HG03439 (cell line): ENCODE data around the gene KRTAP10-10.
"Not testable (repeated sequence)": the region's sequence is repeated elsewhere in the genome, so short reads cannot be mapped to it uniquely, and the experiment has no call there.

Source experiments
- ATAC-seq: cut with Tn5 transposase; IDR thresholded peaks from one replicate; pipeline ENCODE4 v1.9.1; 2021; ENCODE audit warnings: mild to moderate bottlenecking, moderate library complexity; ENCODE audit not compliant: unreplicated experiment

KRTAP10-10 gene

DNA sequence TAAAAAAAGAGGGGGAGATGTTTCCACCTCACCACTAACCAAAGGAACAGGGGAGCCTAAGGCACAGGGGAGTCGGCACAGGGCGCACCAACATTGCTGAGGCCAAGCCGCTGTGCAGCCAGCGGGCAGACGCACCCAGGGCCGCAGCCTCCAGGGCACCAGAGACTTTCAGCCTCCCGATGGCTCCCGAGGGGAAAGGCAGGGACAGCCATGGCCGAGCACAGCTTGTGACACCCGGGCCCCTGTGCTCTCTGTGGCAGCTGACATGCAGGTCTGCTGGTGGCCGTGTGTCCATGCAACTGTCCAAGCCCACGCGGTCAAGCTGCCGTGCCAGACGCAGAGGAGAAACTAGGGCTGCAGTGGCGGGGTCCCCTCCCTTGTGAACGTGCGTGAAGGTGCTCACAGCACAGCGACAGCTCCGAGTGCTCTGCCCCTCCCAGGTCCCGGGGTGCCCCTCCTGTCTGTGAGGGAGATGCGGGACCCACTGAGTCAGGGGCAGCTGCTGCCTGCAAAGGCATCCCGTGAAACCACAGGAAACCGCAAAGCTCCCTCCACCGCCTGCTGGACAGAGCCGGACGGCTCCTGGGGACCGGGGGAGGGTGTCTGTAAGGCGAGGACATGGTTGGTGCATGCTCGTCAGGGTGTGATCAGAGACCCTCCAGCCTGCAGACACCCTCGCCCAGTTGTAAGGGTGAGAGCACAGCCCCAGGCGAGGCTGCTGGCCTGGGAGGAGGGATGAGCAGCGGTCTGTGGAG is 11.6 kb downstream of the KRTAP10-10 start:
- ATAC-seq = no peak

- no peak for ATAC-seq
Measured at GRCh38 chr21:44649521-44650100, 12.5 kb downstream of the KRTAP10-10 start.

DNA sequence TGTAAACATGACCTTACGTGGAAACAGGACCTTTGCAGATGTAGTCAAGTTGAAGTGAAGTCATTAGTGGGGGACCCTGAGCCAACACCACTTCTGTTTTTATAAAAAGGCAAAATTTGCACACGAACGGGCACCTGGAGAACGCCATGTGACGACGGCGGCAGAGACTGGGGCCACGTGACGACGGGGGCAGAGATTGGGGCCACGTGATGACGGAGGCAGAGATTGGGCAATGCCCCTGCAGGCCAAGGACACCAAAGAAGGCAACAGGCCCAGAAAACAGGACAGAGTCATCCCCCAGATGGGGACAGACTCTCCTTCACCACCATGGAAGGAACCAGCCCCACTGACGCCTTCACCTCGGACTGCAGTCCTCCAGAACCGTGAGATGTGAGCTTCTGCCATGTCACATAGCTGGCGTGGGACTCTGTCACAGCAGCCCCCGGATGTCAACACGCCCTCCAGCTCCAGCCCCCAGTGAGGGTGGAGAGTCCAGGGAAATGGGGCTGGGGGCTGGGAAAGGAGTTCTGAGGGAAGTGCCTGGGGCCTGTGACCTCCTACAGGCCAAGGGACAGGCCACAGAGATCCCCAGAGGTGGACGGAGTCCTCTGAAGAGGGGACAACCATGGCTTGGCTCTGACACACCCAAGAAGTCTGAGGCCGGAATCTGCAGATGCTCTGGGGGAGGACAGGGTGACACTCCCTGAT is 13.3 kb downstream of the KRTAP10-10 start:
- no peak for ATAC-seq

GRCh38 chr21:44650973-44651675 is 14.0 kb downstream of the KRTAP10-10 start:
- ATAC-seq = no peak

DNA sequence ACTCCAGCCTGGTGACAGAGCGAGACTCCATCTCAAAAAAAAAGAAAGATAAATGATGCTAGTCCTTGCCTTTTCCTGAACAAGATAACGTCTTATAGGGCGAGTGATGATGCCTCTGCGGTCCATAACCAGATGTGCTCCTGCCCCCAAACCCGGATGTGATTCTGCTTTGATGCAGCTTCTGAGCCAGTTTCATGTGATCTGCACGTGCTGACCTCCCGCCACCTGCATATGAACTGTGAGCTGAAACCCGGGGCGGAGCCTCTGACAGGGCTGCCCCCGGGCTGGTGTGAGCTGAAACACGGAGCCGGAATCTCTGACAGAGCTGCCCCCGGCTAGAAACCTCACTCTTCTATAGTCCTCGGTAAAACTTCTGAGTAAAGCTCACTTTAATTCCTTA is 16.0 kb downstream of the KRTAP10-10 start:
- ATAC-seq = no peak

GRCh38 chr21:44653656-44654575 is 16.8 kb downstream of the KRTAP10-10 start:
- ATAC-seq = no peak

DNA sequence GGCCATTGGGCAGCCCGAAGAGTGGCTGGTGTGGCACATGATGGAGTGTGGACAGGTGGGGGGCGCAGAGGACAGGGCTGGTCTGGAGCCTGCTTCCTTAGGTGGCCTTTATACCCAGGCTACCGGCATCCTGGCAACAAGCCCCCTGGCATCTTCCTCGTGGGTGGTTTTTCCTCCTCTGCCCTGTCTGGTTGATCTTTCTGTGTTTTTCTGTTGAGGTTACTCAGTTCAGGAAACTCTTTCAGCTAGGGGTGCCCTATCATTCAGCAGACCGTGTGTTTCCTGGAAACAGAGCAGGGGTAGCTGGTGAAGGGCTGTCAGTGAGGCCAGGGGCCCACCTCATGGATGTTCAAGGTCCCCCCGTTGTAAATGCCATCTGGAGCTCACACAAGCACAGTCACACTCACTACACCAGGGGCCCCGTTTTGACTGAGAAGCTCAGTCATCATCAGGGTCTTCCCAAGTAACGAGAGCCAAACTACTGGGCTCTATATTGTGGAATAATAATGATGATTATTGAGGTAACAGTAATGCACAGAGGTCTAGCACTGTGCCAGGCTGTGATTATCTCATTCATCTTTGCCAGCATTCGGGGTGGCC is 17.5 kb downstream of the KRTAP10-10 start, which contains the start of gene KRTAP12-4:
KRTAP12-4 (minus strand) TSS at position 84 of the 600 bp plus-strand sequence; CDS start at position 39, 45 bp downstream.
- ATAC-seq = no peak

DNA sequence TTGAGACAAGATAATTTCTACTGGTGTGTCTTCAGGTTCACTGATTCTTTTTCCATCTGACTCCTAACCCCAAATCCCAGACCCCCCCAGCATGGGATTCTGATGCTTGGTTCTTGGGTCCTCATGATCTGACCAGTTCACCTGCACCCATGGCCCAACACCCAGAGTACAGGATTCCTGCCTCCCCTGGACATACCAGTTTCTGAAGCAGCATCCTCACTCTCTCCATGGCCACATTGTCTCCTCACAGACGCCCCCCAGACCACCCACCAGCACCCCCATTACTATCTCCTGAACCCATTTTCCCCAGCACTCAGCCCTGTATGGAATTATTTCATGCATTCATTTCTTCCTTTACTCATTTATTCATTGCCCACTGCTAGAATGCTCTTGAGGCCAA is 19.7 kb downstream of the KRTAP10-10 start:
- no peak for ATAC-seq

GRCh38 chr21:44657635-44658540 is 20.7 kb downstream of the KRTAP10-10 start, which contains the start of gene KRTAP12-3:
Gene KRTAP12-3, plus strand, starts transcription at chr21:44657932. Its CDS starts 48 bp downstream, at chr21:44657980.
- no peak for ATAC-seq

DNA sequence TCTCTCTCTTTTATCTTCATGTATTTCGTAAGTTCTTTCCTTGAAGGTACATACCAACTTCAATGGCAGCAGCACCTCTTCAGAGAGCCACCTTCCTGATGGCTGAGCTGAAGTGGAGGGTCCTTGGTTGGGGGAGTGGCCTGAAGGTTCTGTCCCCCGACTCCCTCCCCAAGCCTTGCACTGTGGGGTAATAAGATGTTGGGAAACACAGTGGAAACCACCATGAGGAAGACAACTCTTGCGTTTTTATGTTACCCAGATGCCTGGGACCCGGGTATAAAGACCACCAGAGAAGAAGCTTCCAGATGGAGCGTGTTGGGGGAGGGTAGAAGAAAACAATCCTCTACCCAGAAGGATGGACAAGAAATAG is 21.4 kb downstream of the KRTAP10-10 start:
- no peak for ATAC-seq

DNA sequence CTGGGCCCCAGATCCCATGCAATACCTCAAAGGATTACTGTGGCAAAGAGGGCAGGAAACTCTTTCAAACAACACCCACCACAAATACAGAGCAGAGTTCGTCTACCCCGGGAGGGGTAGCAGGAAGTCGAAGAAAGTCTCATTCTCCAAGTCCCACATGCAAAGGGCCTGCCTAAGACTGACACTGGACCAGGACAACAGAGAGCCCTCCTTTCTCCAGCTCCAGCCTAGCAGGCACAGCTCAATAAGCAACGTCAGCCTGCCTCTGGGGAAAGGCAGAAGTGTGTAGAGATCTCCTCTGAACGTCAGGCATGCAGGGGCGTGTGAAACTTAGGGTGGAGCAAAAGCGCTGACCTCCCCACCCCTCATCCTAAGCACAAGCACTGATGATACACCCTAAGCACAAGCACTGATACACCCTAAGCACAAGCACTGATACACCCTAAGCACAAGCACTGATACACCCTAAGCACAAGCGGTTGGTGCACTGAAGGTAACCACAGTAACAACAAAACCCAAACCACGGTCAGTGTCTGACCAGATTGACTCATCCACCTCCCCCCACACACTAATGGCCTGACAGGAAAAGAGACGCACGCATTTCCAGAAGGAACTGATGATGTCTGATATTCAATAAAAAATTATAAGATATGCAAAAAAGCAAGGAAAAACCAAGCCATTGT is 21.9 kb downstream of the KRTAP10-10 start:
- no peak for ATAC-seq

DNA sequence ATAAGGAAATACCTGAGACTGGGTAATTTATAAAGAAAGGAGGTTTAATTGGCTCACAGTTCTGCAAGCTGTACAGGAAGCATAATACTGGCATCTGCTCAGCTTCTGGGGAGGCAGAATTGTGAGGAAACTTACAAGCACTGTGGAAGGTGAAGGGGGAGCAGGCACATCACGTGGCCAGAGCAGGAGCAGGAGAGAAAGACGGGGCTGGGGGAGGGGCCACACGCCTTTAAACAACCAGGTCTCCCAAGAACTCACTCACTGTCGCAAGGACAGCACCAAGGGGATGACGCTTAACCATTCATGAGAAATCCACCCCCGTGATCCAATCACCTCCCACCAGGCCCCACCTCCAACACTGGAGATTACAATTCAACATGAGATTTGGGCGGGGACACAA is 24.4 kb downstream of the KRTAP10-10 start:
- not testable (repeated sequence) for ATAC-seq

- ATAC-seq = no peak
Measured at GRCh38 chr21:44664691-44665090, 27.5 kb downstream of the KRTAP10-10 start.

DNA sequence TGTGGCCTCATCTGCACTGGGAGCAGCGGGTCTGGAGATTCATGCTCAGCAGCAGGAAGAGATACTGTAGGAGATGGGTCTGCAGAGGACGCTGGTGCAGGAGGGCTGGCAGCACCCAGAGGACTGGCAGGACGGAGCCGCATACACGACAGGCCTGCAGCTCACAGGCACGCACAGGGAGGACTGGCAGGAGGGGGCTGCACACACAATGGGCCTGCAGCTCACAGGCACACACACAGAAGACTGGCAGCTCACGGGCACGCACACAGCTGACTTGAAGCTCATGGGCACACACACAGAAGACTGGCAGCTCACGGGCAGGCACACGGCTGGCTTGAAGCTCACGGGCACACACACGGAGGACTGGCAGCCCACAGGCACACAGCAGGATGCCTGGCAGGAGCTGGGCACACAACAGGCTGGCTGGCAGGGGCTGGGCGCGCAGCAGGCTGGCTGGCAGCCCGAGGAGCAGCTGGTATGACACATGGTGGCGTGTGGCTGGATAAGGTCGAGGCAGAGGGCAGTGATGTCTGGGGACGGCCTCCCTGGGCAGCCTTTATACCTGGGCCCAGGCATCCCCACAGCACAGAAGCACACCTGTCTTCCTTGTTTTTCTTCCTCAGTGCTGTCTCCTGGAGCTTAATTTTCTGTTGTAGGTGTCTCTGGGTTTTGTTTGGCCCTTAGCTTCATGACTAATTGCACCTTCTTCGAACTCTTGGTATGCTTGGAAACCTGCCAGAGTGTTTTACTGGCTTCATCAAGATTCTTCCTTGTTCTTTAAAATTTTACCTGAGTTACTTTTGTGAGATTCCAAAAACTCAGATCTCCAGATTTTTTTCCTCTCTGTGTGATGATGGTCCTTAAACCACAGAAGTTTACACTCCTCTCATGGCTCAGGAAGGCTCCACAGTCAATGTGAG is 29.5 kb downstream of the KRTAP10-10 start, which contains the start of gene KRTAP12-2:
KRTAP12-2 (minus strand) TSS at position 527 of the 920 bp plus-strand sequence; CDS start at position 486, 41 bp downstream.
- ATAC-seq = no peak

DNA sequence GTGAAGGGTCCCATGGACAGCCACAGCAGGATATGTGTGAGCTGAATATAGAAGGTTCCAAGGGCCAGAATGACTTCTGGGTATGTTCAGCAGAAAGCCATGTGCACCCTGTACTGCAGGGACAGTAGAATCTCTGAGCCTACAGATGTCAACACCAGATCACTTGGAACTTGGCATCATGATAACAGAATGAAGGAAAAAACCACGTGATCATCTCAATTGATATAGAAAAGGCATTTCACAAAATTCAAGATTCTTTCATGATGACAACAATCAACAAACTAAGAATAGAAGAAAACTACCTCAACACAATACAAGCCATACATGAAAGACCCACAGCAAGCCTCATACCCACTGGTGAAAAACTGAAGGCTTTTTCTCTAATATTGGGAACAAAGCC is 30.5 kb downstream of the KRTAP10-10 start:
- no peak for ATAC-seq

DNA sequence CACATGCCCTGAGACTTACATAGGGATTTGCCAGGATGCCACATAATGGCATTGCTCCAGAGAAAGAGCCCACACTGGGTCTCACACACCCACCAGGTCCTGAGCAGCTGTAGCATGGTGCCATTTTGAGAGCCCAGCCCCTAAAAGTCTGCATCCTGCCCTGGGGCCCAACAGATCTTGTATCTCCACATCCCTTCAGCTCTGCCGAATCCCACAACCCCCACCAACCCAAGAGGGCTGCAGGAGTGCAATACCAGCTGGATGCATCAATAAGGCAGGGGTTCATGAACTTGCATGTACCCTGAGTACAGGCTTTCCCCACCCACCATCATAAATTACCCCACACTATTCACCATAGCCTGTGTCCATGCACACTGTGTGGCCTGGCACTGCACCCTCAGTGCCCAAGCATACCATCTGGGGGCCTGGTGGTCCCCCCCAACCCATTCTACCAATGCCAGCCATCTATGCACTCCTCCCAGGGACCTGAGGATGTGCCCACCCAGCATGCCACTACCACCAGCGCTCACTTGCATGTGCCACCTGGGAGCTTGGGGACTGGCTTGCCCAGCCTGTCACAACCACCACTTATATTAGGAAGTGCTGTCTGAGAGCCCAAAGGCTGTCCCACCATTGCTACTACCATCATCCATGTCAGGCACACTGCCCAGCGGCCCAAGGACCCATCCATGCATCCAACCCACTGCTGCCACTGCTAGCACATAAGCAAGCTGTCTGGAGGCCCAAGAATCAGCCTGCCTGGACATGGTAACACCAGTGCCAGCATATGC is 33.7 kb downstream of the KRTAP10-10 start:
- no peak for ATAC-seq
